Measurements from ENCODE around the gene DFFA. TPM values are rescaled to one million over a fixed set of nuclear protein-coding genes. Genes with fewer than 3 reads are reported as not detected.
"Not testable (repeated sequence)": the region's sequence is repeated elsewhere in the genome, so short reads cannot be mapped to it uniquely, and the experiment has no call there.

Gene DFFA
- total RNA-seq, 1 experiment from 2014 or later, result 31.3 TPM

DNA sequence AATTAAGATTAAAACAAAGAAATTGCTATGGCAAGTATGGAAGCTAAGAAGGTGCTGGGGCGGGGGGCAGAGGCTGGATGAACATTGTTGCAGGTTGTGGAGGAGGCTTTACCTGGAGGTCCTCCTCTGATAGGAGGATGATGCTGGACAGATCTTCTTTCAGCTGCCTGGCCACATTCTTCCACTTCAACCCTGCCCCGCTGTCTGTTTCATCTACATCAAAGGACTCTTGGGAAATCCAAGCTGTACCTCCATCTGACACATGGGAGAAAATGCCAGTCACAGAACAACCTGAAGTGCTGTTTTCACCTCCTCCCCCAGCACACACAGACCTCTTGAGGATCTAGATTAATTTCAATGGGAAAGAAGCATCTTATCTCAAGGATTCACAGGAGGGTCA, 5.3 kb downstream of the DFFA start:
- no peak for DNase-seq (ENCODE audit: low spot score)

DNA sequence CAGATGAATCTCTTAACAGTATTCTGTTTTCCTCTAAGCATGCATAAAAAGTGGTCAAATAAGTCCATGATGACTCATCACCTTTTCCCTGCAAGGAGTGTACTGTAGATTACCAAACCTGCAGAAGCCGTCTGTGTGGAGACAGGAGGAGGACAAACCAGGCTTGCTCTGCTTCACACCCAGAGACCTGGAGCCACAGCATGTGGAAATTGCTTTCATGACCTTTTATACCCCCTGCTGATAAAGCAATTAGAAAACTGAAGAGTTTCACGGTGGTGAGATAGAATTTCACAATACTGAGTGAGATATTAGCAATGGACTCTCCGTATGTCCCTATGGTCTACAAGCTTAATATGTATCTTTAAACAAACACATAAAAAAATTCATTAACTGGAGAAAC, 13.1 kb downstream of the DFFA start:
- peak; percentile 72 for DNase-seq (ENCODE audit: low spot score)

DNA sequence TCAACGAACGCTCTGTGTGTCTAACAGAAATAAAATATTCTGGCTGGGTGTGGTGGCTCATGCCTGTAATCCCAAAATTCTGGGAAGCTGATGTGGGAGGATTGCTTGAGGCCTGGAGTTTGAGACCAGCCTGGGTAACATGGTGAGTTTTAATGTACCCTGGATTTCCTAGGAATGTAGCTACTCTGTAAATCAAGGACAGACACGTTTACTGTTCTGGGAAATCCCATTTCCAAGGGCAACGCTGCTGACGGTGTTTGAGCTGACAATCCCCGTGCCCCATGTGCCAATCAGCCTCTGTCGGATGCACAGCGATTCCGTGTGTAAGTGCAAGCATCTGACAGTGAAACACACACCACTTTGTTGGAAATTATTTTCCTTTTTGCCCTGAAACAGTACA, 14.5 kb downstream of the DFFA start:
- no peak for DNase-seq (ENCODE audit: low spot score)

DNA sequence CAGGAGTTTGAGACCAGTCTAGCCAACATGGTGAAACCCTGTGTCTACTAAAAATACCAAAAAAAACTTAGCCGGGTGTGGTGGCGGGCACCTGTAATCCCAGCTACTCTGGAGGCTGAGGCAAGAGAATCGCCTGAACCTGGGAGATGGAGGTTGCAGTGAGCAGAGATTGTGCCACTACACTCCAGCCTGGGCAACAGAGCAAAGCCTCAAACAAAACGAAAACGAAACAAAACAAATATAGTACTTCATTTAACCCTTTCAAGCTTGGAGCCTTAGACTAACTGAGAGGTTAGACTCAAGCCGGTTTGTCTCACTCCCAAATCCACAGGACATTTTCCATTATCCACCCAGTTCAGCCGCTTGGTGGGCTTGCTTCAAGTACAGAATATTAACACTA, 14.9 kb downstream of the DFFA start:
- not testable (repeated sequence) for DNase-seq (ENCODE audit: low spot score)

DNA sequence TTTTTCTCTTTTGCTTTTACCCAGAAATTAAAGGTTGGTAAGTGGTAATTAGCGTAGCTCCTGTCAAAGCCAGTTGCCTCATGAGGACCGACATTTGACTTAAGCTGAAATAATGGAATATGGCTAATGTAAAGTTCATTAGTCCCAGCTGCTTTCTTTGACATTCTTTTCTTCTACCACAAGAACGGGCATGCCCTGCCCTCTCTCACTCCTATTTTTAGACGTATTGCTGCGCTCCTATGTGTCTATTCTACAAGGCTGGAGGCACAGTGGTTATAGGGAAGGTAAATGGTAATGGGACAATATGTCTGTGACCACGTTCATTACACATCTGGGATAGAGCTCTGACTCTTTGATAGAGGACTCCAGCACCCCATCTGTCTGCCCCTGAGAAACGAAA, 15.7 kb downstream of the DFFA start:
- DNase-seq (ENCODE audit: low spot score), result no peak

DNA sequence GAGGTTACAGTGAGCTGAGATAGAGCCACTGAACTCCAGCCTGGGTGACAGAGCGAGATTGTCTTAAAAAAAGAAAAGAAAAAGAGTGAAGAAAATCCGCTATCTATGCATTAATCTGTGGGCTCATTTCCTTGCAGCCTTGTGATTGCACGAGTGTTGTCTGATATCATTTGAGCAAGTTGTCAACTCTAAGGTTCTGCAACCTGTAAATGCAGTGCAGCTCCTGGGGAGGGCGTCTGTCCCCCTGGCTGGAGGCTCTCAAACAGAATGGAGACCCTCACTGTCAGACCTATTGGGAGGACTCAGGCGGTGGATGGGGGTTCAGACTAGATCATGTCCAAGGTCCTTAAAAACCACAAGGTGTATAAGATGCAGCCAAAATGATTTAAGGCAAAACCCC, 16.3 kb downstream of the DFFA start:
- DNase-seq (ENCODE audit: low spot score), result no peak

DNA sequence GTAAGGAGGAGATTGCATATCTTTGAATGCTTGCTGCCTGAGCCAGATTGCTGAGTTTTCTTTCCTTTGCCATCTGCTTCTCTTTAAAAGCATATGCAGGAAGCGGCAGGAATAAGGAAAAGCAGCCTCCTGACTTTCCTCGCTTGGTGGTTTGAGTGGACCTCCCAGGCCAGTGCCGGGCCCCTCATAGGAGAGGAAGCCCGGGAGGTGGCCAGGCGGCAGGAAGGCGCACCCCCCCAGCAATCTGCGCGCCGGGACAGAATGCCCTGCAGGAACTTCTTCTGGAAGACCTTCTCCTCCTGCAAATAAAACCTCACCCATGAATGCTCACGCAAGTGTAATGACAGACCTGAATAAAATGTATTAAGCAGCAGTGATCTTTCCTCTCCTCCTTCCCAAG, 21.0 kb downstream of the DFFA start:
- no peak for DNase-seq (ENCODE audit: low spot score)

DNA sequence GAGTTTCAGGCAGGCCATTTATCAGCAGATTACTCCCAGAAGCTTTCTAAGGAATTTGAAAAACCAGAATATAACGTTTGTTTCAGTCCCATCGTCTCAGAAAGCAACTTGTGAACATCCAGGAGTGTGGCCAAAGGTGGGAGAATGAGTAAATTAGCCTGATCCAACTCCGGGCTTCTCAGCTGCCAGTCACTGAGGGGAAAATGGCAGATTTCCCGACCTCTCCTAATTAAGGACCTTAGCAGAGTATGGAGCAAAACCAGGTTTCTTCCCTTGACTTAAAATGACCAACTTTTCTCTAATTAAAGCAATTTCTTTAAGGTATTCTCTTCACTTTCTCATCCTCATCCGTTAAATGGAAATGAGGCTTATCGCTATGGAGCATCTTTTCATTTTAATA, 21.5 kb downstream of the DFFA start:
- DNase-seq (ENCODE audit: low spot score), result no peak

DNA sequence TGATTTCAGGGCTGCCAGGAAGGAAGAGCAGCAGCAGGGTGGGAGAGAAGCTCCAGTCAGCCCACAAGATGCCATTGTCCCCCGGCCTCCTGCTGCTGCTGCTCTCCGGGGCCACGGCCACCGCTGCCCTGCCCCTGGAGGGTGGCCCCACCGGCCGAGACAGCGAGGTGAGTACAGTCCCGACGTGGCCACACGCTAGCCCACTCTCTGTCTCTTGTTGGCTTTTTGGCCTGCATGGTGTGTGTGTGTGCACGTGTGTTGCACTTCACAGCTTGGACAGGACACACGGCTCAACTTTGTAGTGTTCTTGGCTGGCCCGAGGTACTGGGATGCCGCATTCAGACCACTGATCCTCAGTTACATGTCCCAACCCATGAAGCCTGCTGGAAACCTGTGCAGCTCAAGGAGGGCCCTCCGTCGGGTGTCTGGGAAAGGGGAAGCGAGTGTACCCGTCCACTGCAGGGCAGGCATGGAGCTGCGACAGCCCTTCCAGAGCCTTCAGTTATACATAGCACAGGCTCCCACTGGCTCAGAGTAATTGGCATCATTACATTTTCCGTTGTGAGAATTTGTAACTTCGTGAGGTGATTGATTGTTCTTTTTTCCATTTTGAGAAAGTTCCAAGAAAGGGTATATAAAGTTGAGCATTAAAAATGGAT, 22.0 kb downstream of the DFFA start:
- DNase-seq (ENCODE audit: low spot score), result no peak

DNA sequence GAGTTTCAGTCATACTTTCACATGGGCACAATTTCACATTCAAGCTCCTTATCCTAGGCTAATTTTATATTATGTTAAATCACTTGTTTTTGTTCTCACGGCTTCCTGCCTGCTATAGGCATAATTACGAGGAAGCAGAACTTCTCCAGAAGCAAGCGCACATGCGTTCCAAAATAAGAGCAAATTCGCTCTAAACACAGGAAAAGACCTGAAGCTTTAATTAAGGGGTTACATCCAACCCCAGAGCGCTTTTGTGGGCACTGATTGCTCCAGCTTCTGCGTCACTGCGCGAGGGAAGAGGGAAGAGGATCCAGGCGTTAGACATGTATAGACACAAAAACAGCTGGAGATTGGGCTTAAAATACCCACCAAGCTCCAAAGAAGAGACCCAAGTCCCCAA, 22.6 kb downstream of the DFFA start, which contains the start of gene CORT:
Gene CORT, plus strand, starts transcription at position 281 of the 400 bp plus-strand sequence. CDS start 193 bp downstream, outside the sequence.
- no peak for DNase-seq (ENCODE audit: low spot score)

DNA sequence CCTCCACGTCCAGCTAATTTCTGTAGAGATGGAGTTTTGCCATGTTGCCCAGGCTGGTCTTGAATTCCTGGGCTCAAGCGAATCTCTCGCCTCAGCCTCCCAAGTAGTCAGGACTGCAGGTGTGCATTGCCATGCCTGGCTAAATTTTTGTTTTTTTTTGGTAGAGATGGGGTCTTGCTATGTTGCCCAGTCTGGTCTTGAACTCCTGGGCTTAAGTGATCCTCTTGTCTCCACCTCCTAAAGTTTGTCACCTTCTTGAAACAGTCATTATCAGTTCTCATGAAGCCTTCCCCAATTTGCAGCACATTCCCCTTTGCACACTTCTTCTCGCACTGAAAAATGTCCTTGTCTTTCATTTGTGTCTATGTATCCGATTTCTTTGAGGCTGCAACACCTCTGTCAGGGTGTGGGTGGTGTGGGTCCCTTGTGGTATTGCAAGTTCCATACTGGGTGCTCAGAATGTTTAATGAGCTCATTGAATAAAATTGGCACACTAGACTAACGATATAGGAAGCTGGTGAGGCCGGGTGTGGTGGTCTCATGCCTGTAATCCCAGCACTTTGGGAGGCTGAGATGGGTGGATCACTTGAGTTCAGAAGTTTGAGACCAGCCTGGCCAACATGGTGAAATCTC, 25.4 kb downstream of the DFFA start:
- DNase-seq (ENCODE audit: low spot score), result no peak

DNA sequence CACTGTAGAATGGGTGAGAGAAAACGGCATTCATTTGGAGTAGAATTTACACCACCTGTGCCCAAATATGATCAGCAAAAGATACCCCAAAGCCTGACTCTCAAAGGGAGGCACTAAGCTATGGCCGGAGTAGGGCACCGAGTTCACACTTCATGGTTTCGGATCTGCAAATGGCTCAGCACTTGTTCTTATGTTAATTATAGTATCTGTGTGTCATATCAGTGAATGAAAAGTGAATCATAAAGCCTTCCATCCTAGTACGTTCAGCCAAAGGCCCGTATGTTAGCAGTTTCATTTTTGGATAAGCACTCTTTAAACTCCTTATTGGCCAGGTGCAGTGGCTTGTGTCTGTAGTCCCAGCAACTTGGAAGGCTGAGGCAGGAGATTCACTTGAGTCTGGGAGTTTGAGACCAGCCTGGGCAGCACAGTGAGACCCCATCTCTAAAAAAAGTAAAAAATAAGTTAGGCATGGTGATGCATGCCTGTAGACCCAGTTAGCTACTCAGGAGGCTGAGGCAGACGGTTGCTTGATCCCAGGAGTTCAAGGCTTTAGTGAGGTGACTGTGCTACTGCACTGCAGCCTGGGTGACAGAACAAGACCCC, 27.4 kb downstream of the DFFA start:
- DNase-seq (ENCODE audit: low spot score), result no peak

DNA sequence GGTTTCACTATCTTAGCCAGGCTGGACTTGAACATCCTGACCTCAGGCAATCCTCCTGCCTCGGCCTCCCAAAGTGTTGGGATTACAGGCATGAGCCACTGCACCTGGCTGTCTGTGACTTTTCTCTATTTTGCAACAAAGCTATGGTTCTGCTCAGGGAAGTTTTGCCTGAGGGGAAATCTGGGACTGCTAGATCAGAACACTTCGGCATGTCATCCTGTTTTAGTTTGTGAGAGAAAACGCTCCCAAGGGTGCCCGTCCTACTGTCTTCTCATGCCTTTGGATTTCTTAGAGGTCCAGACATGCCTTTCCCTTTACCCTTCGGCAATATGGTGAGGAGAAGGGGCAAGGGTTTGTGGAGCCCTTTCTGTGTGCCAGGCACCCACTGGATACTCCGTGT, 28.1 kb downstream of the DFFA start:
- no peak for DNase-seq (ENCODE audit: low spot score)

DNA sequence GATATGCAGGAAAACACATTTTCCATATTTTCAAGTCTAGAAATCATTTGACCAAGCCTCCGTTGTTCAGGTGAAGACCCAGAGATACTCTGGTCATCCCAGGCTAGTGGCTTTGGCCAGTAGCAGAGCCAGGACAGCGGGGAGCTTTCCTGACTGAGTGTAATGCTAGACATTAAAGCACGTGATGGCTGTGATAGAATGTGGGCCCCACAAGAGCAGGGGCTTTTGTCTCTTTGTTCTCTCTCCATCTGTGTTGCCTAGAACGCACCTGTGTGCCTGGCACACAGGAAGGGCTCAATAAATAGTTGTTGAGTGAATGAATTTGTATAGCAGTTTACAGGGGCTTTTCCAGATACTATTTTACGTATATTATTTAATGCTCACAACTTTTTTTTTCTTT, 31.5 kb downstream of the DFFA start:
- no peak for DNase-seq (ENCODE audit: low spot score)

DNA sequence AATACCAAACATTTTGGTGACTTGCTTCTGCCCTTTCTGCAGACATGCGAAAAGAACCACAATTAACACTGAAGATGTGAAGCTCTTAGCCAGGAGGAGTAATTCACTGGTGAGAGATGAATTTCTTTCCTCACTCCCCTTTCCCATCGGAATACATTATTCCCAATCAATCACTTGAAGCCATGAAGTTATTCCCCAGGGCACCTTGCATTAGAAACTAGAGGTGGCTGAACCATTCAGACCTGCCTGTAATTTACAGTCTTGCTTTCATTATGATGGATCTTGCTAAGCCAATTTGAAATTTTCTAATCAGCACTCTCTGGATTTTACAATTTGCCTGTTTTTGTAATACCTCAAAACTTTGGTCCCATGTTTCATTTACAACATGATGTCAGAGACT, 32.0 kb downstream of the DFFA start:
- DNase-seq (ENCODE audit: low spot score), result no peak

DNA sequence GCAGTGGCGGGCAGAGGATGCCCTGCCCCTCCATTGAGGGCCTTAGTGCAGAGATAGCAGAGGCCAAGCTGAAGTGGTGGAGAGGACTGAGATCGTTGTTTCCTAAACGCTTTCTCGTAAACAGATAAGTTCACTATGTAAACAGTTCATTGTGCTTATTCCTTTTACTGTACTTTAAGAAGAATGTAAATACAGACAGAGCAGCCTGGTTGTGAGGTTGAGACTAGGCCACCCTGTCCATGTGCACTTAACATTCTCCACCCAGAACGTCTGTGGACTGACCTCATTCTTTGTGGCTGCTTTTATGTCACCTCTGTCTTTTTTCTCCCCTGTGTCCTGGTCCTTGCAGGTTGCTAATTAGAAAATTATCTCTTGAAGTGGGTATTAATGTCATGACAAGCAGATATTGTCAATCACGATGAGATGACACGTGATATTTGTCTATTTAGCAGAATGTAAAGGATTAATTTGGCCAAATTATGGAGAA, 33.6 kb downstream of the DFFA start:
- no peak for DNase-seq (ENCODE audit: low spot score)

DNA sequence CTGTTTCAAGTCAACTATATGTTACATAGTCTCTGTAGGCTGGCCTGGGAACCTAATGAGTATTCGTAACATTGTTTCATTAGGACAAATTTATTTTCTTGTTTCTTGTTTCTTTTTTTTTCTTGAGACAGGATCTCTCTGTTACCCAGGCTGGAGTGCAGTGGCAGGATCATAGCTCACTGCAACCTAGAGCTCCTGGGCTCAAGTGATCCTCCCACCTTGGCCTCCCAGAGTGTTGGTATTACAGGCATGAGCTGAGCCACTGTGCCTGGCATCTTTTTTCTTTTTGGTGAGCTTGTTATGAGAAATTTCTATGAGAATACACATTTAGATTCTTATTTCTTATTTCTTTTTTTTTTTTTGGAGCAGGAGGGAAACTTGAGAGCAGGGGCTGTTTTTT, 35.3 kb downstream of the DFFA start:
- DNase-seq (ENCODE audit: low spot score), result no peak

DNA sequence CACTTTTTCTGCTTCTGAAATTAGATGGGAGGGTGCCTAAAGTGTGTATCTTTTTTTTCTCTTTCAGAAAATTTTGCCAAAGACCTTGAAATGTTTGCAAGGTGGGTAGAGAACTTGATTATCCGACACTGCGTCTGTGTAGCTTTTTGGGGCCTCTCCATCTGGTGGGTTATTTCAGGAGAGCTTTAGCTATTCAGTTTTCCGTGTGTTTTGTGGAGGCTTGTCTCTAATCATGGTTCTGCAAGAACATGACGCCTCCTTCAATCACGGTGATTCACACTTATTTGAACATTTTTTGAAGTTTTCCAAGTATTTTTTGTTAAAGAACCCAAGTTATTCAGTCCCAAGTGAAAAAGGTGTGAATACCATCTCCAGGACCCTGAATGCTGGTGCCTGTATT, 37.7 kb downstream of the DFFA start:
- no peak for DNase-seq (ENCODE audit: low spot score)

DNA sequence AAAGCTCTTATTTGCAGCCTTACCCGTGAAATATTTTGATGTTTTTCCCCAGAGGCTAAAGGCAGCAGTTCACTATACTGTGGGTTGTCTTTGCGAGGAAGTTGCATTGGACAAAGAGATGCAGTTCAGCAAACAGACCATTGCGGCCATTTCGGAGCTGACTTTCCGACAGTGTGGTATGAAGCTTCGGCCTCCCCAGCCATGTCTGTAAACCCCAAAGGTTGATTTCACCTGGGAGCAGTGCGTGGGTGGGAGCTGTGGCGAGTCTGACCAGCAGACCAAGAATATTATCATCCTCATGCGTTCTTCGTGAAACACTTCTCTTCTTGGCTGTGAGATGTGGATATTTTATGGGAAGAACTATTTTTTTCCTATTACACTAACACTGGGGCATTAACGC, 38.5 kb downstream of the DFFA start:
- DNase-seq (ENCODE audit: low spot score), result no peak

DNA sequence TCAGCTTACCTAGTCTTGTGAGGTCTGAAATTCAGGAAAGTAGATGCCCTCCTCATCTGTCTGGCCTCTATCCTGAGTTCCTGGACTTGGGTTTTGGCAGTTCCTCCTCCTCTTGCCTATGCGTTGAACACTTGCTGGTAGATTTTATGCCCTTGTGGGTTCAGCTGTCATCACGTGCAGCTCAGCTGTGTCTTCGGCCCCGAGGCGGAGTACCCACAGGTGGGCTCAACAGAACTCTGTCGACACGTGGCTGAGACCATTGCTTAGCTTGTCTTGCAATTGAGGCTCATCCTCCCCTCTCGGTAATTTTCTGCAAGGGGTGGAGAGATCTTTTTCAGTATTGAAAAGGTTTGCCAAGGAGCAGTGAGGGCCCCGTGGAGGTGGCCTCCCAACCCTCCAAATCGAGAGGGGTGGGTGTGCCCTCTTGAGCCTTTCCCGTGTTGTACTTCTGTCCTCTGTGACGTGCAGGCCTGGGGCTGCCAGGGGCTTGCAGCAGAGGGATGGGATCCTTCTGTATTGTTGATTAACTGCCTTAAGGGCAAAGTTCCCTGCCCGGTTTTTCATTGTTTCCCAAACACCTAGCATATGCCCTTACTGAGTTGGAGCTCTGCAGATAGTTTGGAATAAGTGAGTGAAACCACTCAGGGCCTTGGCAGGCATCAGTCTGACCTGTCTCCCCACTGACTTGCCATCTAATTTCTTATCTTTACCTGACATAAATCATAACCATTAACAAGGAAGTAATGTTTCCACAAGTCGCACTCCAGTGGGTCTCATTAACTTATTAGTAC, 39.2 kb downstream of the DFFA start:
- no peak for DNase-seq (ENCODE audit: low spot score)

DNA sequence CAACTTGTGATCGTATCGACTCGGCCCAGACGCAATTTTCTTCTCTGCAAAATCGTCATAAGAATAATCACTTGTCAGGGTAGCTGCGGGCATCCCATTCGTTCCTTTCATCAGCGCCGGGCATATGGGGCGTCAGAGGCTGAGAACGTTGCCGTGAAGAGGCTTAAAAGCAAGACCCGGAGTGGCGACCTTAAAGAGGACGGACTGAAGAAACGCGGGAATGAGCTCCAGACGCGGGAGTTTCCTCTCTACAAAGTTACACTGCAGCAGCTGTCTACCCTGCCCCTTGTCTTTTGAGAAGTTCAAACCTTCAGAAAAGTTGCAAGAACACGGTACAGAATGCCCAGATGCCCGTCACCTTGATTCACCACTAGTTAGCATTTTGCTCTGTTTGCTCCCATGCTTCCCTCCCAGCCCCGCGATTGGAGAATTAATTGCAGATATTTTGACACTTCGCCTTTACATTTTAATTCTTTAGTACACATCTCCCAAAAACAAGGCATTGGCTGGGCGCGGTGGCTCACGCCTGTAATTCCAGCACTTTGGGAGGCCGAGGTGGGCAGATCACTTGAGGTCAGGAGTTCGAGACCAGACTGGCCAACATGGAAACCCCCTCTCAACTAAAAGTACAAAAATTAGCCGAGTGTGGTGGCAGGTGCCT, 41.1 kb downstream of the DFFA start:
- no peak for DNase-seq (ENCODE audit: low spot score)

All from A172 (cell line).